HepG2 (cell line): ENCODE results near the gene CLEC18C. TPM values are rescaled to one million over a fixed set of nuclear protein-coding genes. Genes with fewer than 3 reads are reported as not detected.

Experiments
- BRCA1 ChIP-seq: sonication (generic); formaldehyde crosslinking; IDR thresholded peaks from 2 replicates; pipeline ENCODE4 v1.4.0; 2020; ENCODE audit warnings: missing genetic modification reagents
- CBX1 ChIP-seq: IDR thresholded peaks from one replicate; pipeline ENCODE4 v1.6.1; 2016; ENCODE audit warnings: antibody characterized with exemption, low read depth
- CBX5 ChIP-seq: sonication (generic); formaldehyde crosslinking; IDR thresholded peaks from 2 replicates; pipeline ENCODE4 v1.4.0; 2020; ENCODE audit warnings: missing genetic modification reagents, borderline replicate concordance
- CCAR2 ChIP-seq: fragments of 200-400 bp; formaldehyde crosslinking; optimal IDR thresholded peaks from 2 replicates; pipeline ENCODE3; 2018; ENCODE audit warnings: low read depth, mild to moderate bottlenecking, low read length, moderate library complexity
- DMAP1 ChIP-seq: IDR thresholded peaks from 2 replicates; pipeline ENCODE4 v1.6.1; 2016
- EED ChIP-seq: sonication (generic); formaldehyde crosslinking; IDR thresholded peaks from 2 replicates; pipeline ENCODE4 v1.5.0; 2020; ENCODE audit warnings: mild to moderate bottlenecking, missing genetic modification reagents
- EZH2 ChIP-seq: conservative IDR thresholded peaks from 2 replicates; pipeline ENCODE4 v1.6.1; 2012; ENCODE audit warnings: mild to moderate bottlenecking, low read depth, low read length, moderate library complexity
- JUND ChIP-seq: sonication (generic); formaldehyde crosslinking; IDR thresholded peaks from 2 replicates; pipeline ENCODE4 v1.8.0; 2022; ENCODE audit warnings: mild to moderate bottlenecking, missing genetic modification reagents
- MAZ ChIP-seq, 2 experiments: sonication (generic) in 1 of 2; formaldehyde crosslinking in 1 of 2; IDR thresholded peaks; 2 replicates each; pipeline versions ENCODE4 v1.5.0 to v1.6.1; 2012 to 2020; ENCODE audit warnings: low read depth in 2 of 2, mild to moderate bottlenecking in 2 of 2, borderline replicate concordance in 1 of 2, improper control_type of control experiment in 1 of 2, low read length in 1 of 2, missing genetic modification reagents in 1 of 2, moderate library complexity in 1 of 2
- NBN ChIP-seq: fragments of 450-650 bp; conservative IDR thresholded peaks from 2 replicates; pipeline ENCODE4 v1.6.1; 2017
- NCOA5 ChIP-seq: sonication (generic); formaldehyde crosslinking; IDR thresholded peaks from 2 replicates; pipeline ENCODE4 v1.4.0; 2020; ENCODE audit warnings: missing genetic modification reagents
- NFE2 ChIP-seq: sonication (generic); formaldehyde crosslinking; IDR thresholded peaks from 2 replicates; pipeline ENCODE4 v1.4.0; 2020; ENCODE audit warnings: missing genetic modification reagents
- NFIC ChIP-seq: IDR thresholded peaks from 2 replicates; pipeline ENCODE4 v1.6.1; 2012; ENCODE audit warnings: mild to moderate bottlenecking, low read length, inconsistent platforms
- NKX3-1 ChIP-seq: sonication (generic); formaldehyde crosslinking; IDR thresholded peaks from 2 replicates; pipeline ENCODE4 v1.5.0; 2020; ENCODE audit warnings: missing genetic modification reagents
- RBAK ChIP-seq: sonication (generic); formaldehyde crosslinking; IDR thresholded peaks from 2 replicates; pipeline ENCODE4 v1.5.1; 2020; ENCODE audit warnings: mild to moderate bottlenecking, missing genetic modification reagents
- ZNF124 ChIP-seq: sonication (generic); formaldehyde crosslinking; IDR thresholded peaks from 2 replicates; pipeline ENCODE4 v1.4.0; 2020; ENCODE audit warnings: missing genetic modification reagents
- ZNF20 ChIP-seq: sonication (generic); formaldehyde crosslinking; IDR thresholded peaks from 2 replicates; pipeline ENCODE4 v1.4.0; 2020; ENCODE audit warnings: mild to moderate bottlenecking, moderate library complexity, missing genetic modification reagents
- ZNF207 ChIP-seq: fragments of 450-650 bp; IDR thresholded peaks from 2 replicates; pipeline ENCODE4 v1.6.1; 2016; ENCODE audit warnings: antibody characterized with exemption, borderline replicate concordance
- ZNF296 ChIP-seq: sonication (generic); formaldehyde crosslinking; conservative IDR thresholded peaks from 2 replicates; pipeline ENCODE4 v1.5.0; 2020; ENCODE audit warnings: mild to moderate bottlenecking, missing genetic modification reagents
- ZNF564 ChIP-seq: sonication (generic); formaldehyde crosslinking; IDR thresholded peaks from 2 replicates; pipeline ENCODE4 v1.8.1; 2023; ENCODE audit warnings: mild to moderate bottlenecking, missing genetic modification reagents
- ZNF674 ChIP-seq: sonication (generic); formaldehyde crosslinking; IDR thresholded peaks from 2 replicates; pipeline ENCODE4 v1.5.0; 2020; ENCODE audit warnings: low read depth, mild to moderate bottlenecking, missing genetic modification reagents
- ZNF777 ChIP-seq: sonication (generic); formaldehyde crosslinking; IDR thresholded peaks from 2 replicates; pipeline ENCODE4 v1.4.0; 2020; ENCODE audit warnings: missing genetic modification reagents
- ZNF782 ChIP-seq: sonication (generic); formaldehyde crosslinking; IDR thresholded peaks from 2 replicates; pipeline ENCODE4 v1.4.0; 2020; ENCODE audit warnings: missing genetic modification reagents, mild to moderate bottlenecking, borderline replicate concordance
- ZNF850 ChIP-seq: sonication (generic); formaldehyde crosslinking; conservative IDR thresholded peaks from 2 replicates; pipeline ENCODE4 v1.9.0; 2021; ENCODE audit warnings: mild to moderate bottlenecking, missing genetic modification reagents
- polyA plus RNA-seq, 8 experiments: library from polyadenylated mRNA; depleted of rRNA in 3 of 8; stranded (reverse) in 7 of 8; unstranded in 1 of 8; fragments of >200 nt; fragmentation: Illumina TruSeq in 4 of 8; extraction: Trizol in 4 of 8; gene quantifications; 2 replicates each; pipeline versions ENCODE4 v1.2.1 to v1.2.3, GENCODE V29; 2011 to 2016; ENCODE audit warnings: low read depth in 4 of 8, missing spikeins in 1 of 8, mixed read lengths in 1 of 8; ENCODE audit not compliant: insufficient read depth in 1 of 8
- total RNA-seq, 5 experiments: library from RNA; depleted of rRNA; stranded (reverse); fragments of >200 nt; fragmentation: Illumina TruSeq; extraction: Trizol; gene quantifications; 2 replicates each; pipeline ENCODE4 v1.2.3, GENCODE V29; 2016; ENCODE audit warnings: low read depth in 1 of 5
- TF ChIP-seq, protein P1 (sequence below): sonication (generic); formaldehyde crosslinking; IDR thresholded peaks from 2 replicates; pipeline ENCODE4 v1.4.0; 2020; ENCODE audit warnings: missing genetic modification reagents
- TF ChIP-seq, protein P2 (sequence below): sonication (generic); formaldehyde crosslinking; IDR thresholded peaks from 2 replicates; pipeline ENCODE4 v1.4.0; 2020; ENCODE audit warnings: missing genetic modification reagents
- TF ChIP-seq, protein P3 (sequence below): sonication (generic); formaldehyde crosslinking; IDR thresholded peaks from 2 replicates; pipeline ENCODE4 v1.5.0; 2020; ENCODE audit warnings: missing genetic modification reagents, mild to moderate bottlenecking, borderline replicate concordance

Gene CLEC18C
- total and polyA plus RNA-seq, 2 of the 13 experiments (the other 11 are each of a cell fraction or from before 2014, with no cell fraction given), result 0.15 to 0.29 TPM

DNA sequence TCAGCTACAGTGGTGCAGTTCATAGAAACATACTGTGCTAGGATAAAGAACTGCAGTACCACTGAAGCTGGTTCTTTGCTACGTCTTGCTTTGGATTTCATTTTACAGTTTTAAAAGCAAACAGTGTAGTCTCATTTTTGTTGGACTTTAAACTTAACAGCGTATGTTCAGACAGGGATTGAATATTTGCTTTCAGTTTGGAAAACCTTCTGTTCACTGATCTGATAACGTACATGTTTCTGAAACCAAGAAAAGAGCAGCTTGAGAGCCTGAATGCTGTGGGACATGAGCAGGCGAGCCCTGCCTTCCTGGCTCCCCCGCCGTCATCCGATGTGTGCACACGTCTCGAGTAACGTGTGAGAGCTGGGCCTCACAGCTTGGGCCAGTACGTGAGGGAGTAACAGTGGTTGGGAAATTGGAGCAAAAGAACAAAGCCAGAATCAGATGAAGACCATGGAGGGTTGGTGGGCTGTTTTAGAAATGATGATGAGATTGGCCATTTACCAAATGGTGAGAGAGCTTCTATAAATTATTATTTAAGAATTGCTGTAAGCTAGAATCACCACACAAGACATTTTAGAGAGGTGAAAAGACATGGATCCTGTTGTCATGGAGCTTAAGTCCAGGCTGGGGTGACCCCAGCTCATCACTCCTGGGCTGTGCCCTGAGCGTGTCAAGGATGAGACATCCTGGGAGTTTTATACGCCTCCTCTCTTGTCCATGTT is 20.8 kb upstream of the CLEC18C start (continued):
- no peak for TF ChIP-seq JUND (CRISPR knock-in tag)
- TF ChIP-seq NFE2 (CRISPR knock-in tag), result no peak
- TF ChIP-seq EZH2, result no peak
- no peak for TF ChIP-seq ZNF850 (CRISPR knock-in tag)
- TF ChIP-seq ZNF207, result no peak
- no peak for TF ChIP-seq CCAR2
- TF ChIP-seq, protein P1, sequence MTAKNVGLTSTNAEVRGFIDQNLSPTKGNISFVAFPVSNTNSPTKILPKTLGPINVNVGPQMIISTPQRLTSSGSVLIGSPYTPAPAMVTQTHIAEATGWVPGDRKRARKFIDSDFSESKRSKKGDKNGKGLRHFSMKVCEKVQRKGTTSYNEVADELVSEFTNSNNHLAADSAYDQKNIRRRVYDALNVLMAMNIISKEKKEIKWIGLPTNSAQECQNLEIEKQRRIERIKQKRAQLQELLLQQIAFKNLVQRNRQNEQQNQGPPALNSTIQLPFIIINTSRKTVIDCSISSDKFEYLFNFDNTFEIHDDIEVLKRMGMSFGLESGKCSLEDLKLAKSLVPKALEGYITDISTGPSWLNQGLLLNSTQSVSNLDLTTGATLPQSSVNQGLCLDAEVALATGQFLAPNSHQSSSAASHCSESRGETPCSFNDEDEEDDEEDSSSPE (CRISPR knock-in tag), result peak; percentile 26; the same call in 1 of the 2 replicates
- no peak for TF ChIP-seq ZNF777 (CRISPR knock-in tag)
- no peak for TF ChIP-seq ZNF20 (CRISPR knock-in tag)
- no peak for TF ChIP-seq NCOA5 (CRISPR knock-in tag)
- TF ChIP-seq ZNF782 (CRISPR knock-in tag), result no peak
- TF ChIP-seq NFIC, result no peak
- TF ChIP-seq NBN, result no peak
- TF ChIP-seq DMAP1 (CRISPR knock-in tag), result 0 out of 2 replicates have a peak, but pooled peaks have one; percentile 56
- no peak for TF ChIP-seq EED
- TF ChIP-seq, protein P2, sequence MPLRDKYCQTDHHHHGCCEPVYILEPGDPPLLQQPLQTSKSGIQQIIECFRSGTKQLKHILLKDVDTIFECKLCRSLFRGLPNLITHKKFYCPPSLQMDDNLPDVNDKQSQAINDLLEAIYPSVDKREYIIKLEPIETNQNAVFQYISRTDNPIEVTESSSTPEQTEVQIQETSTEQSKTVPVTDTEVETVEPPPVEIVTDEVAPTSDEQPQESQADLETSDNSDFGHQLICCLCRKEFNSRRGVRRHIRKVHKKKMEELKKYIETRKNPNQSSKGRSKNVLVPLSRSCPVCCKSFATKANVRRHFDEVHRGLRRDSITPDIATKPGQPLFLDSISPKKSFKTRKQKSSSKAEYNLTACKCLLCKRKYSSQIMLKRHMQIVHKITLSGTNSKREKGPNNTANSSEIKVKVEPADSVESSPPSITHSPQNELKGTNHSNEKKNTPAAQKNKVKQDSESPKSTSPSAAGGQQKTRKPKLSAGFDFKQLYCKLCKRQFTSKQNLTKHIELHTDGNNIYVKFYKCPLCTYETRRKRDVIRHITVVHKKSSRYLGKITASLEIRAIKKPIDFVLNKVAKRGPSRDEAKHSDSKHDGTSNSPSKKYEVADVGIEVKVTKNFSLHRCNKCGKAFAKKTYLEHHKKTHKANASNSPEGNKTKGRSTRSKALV, result no peak
- TF ChIP-seq CBX1, result no peak
- TF ChIP-seq RBAK (CRISPR knock-in tag), result 0 out of 2 replicates have a peak, but pooled peaks have one; percentile 45
- no peak for TF ChIP-seq BRCA1 (CRISPR knock-in tag)
- no peak for TF ChIP-seq ZNF674 (CRISPR knock-in tag)
- no peak for TF ChIP-seq ZNF564 (CRISPR knock-in tag)
- 0 out of 2 replicates have a peak, but pooled peaks have one; percentile 48 for TF ChIP-seq CBX5 (CRISPR knock-in tag)
- TF ChIP-seq ZNF296 (CRISPR knock-in tag), result no peak
- TF ChIP-seq ZNF124 (CRISPR knock-in tag), result no peak
- TF ChIP-seq MAZ (IDR thresholded peaks at IDR 0.05; ENCODE audit: borderline replicate concordance, low read depth, low read length), result no peak
- no peak for TF ChIP-seq MAZ (CRISPR knock-in tag; IDR thresholded peaks at IDR 0.05; ENCODE audit: low read depth)
- TF ChIP-seq NKX3-1, result no peak
- TF ChIP-seq, protein P3, sequence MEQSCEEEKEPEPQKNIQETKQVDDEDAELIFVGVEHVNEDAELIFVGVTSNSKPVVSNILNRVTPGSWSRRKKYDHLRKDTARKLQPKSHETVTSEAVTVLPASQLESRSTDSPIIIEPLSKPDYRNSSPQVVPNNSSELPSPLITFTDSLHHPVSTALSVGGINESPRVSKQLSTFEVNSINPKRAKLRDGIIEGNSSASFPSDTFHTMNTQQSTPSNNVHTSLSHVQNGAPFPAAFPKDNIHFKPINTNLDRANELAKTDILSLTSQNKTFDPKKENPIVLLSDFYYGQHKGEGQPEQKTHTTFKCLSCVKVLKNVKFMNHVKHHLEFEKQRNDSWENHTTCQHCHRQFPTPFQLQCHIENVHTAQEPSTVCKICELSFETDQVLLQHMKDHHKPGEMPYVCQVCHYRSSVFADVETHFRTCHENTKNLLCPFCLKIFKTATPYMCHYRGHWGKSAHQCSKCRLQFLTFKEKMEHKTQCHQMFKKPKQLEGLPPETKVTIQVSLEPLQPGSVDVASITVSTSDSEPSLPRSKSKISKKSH (CRISPR knock-in tag), result no peak
